ENCODE measurements around the gene IGFALS. TPM values are rescaled to one million over a fixed set of nuclear protein-coding genes. Genes with fewer than 3 reads are reported as not detected.

Gene IGFALS
- total RNA-seq, 1 donor from 2014 or later: 0.17 TPM

GRCh38 chr16:1772362-1772907 lies 21.1 kb downstream of the IGFALS start, which contains the start of gene EME2:
TSS of gene EME2 (plus strand) at chr16:1772810. CDS start at chr16:1773228, 418 bp downstream.
- DNase-seq (ENCODE audit: extremely low spot score, unreplicated experiment): no peak
- H3K4me3 Mint-ChIP-seq: peak within 1 kb of the TSS; percentile 99
- H3K36me3 Mint-ChIP-seq: peaks cover 4% of the 10 kb centered on the region
- TF ChIP-seq CTCF (conservative IDR thresholded peaks at IDR 0.05): no peak
- H3K27ac Mint-ChIP-seq: peak within 1 kb of the TSS; percentile 95
- H3K27me3 Mint-ChIP-seq: no peaks in the 10 kb centered on the region
- no peaks in the 10 kb centered on the region for H3K9me3 Mint-ChIP-seq
- no peaks in the 10 kb centered on the region for H3K4me1 Mint-ChIP-seq (ENCODE audit: unreplicated experiment)

- Mint-ChIP-seq H3K36me3 (peaks cover 4% of the 10 kb centered on the region), H3K4me1 (ENCODE audit: unreplicated experiment) (no peaks in the 10 kb centered on the region)
Observed at GRCh38 chr16:1771864-1772361, 21.6 kb downstream of the IGFALS start.

GRCh38 chr16:1771188-1771863 lies 22.2 kb downstream of the IGFALS start, which contains the start of gene NME3:
TSS of gene NME3 (minus strand) at chr16:1771543. CDS start at chr16:1771534, 9 bp downstream.
- peak within 1 kb of the TSS; percentile 99 for H3K4me3 Mint-ChIP-seq
- no peaks in the 10 kb centered on the region for H3K4me1 Mint-ChIP-seq (ENCODE audit: unreplicated experiment)
- no peak for DNase-seq (ENCODE audit: extremely low spot score, unreplicated experiment)
- TF ChIP-seq CTCF (conservative IDR thresholded peaks at IDR 0.05): no peak
- no peaks in the 10 kb centered on the region for H3K27me3 Mint-ChIP-seq
- H3K36me3 Mint-ChIP-seq: peaks cover 4% of the 10 kb centered on the region
- peak within 1 kb of the TSS; percentile 95 for H3K27ac Mint-ChIP-seq
- no peaks in the 10 kb centered on the region for H3K9me3 Mint-ChIP-seq

More at GRCh38 chr16:1771864-1772361, 21.6 kb downstream of the IGFALS start:
- no peak for DNase-seq (ENCODE audit: extremely low spot score, unreplicated experiment)
- no peaks in the 10 kb centered on the region for H3K27me3 Mint-ChIP-seq
- H3K4me3 Mint-ChIP-seq: peak overlapping the region; percentile 99
- peak overlapping the region; percentile 95 for H3K27ac Mint-ChIP-seq
- no peaks in the 10 kb centered on the region for H3K9me3 Mint-ChIP-seq
- TF ChIP-seq CTCF (conservative IDR thresholded peaks at IDR 0.05): no peak

GRCh38 chr16:1770328-1771187 lies 22.9 kb downstream of the IGFALS start:
- TF ChIP-seq CTCF (conservative IDR thresholded peaks at IDR 0.05): no peak
- Mint-ChIP-seq H3K27ac (peak overlapping the region; percentile 67), H3K27me3 (no peaks in the 10 kb centered on the region), H3K36me3 (peaks cover 4% of the 10 kb centered on the region), H3K4me3 (peak overlapping the region; percentile 86), H3K4me1 (ENCODE audit: unreplicated experiment) (no peaks in the 10 kb centered on the region), H3K9me3 (no peaks in the 10 kb centered on the region)
- DNase-seq (ENCODE audit: extremely low spot score, unreplicated experiment): no peak
